HG03103 (cell line): ENCODE data around the gene BCAS3.

ENCODE experiments used
- ATAC-seq: cut with Tn5 transposase; IDR thresholded peaks from one replicate; pipeline ENCODE4 v1.9.1; 2021; ENCODE audit warnings: low read depth; ENCODE audit not compliant: unreplicated experiment

The BCAS3 gene

GRCh38 chr17:61209106-61209439, 531.4 kb downstream of the BCAS3 start:
- no peak for ATAC-seq

GRCh38 chr17:61209525-61209924, 531.9 kb downstream of the BCAS3 start:
- no peak for ATAC-seq

- ATAC-seq: no peak
Observed at GRCh38 chr17:61211236-61211635, 533.6 kb downstream of the BCAS3 start.

- ATAC-seq: no peak
Observed at GRCh38 chr17:61212655-61213054, 535.0 kb downstream of the BCAS3 start.

- no peak for ATAC-seq
Observed at GRCh38 chr17:61214753-61215152, 537.1 kb downstream of the BCAS3 start.

DNA sequence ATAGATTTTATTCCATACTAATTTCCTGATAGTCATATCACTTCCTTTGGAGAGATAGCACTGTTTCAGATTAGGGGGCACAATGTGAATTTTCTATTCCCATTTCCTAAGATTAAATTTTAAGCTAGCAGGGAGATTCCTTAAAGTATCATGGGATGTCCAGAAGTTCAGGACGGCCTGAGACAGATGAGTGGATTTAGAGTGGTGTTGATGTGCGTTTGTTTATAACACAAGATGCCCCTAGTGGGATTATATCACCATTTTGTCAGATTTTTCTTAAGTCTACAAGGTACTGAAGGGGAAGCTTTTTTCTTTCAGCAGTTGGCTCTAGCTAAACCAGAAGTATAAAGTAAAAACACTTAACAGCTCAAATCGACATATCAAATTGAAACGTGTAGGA, 538.4 kb downstream of the BCAS3 start:
- ATAC-seq: no peak

DNA sequence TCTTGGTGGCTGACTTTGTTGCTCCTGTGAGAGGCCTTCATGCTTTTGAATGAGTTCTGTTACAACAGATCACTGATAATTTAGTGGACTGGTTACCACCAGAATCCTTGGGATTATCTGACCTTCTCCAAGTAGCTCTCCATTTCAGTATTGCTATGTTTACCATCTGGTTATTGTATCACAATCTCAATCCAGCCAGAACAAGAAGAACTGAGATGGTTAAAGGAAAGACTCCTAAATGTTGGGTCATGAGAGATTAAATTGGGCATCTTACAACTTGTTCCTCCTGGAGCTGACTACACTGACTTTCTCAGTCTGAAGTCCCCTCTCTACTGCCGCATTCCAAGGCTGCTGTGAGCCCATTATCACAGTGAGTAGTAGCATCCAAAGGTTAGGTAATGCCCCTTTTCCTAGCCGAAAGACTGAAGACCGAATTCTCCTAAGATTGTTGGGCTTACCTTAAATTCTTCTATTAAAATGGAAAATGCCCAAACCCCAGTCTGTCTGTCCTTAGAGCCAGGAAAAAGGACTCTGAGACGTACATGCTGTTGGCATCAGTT, 540.3 kb downstream of the BCAS3 start:
- ATAC-seq: no peak

GRCh38 chr17:61218438-61218837, 540.8 kb downstream of the BCAS3 start:
- ATAC-seq: no peak

GRCh38 chr17:61219460-61219859, 541.8 kb downstream of the BCAS3 start:
- no peak for ATAC-seq

DNA sequence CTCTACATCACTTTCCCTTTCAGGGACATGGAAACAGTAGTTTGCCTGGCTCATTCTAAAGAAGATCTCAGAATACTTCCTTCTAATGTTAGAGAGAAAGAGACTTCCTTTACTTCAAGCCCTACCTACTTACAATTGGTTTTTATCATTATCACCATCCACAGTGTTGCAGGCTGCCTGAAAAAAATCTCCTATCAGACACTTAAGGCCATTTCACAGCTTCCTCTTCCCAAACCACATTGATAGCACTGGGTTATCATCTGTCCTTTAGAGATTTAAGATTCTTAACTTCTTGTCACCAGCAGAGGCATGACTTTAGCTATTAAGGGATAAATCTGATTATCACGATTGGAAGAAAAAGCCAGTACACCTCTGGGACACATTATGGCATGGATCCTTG, 543.5 kb downstream of the BCAS3 start:
- no peak for ATAC-seq

DNA sequence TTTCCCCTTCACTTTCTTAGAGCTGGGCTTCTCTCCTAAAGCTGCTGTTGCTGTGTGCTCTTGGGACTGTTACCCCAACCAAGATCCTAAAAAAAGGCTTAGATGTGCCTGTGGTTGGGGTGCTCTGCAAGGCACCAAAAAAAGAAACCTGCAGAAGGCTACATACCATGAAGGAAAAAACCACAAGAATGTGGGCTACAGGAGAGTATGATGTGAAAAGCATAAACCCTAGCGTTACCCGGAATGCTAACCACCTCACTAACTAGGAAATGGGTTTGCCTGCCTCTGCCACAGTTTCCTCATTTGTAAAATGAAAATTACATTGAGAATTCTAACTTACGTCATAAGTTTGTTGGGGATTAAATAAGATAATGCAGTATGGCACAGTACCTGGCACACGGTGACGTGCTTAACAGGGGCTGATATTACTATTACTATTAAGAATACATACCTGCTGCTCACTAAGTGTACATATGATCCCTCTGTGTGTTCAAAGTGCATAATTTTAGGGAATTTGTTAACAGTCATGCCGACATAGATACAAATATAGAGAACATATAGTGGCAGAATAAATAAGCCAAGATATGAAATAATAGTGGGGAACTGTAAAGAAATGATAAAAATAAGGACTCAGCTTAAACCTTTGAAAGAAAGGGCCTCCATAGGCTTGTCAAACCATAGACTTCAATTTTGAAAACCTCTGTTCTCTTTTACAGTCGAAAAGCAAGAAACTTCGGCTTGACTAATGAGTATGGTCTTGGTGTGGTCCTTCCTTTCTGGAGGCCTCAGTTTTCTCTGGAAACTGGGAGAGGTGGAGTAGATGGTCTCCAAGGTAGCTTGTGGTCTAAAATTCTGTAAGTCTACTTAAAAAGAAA, 544.2 kb downstream of the BCAS3 start:
- no peak for ATAC-seq

DNA sequence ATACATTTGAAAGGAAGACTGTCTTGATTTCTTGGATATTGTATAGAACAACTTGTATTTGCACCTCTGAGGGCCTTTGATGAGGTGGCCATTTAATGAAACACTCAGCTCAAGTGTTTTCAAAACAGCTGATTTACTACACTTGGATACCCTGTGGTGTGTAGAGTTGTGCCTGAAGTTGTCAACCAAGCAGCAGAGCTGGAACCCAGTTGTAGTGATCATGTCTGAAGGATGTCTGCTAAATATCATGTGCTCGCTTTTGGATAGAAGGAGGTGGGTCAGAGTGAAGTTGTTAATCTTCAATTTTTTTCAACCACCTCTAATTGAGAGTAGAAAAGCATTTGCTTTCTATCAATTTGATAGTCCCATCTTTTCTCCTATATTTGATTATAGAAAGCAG, 546.1 kb downstream of the BCAS3 start:
- no peak for ATAC-seq

GRCh38 chr17:61225178-61225882, 547.7 kb downstream of the BCAS3 start:
- no peak for ATAC-seq

DNA sequence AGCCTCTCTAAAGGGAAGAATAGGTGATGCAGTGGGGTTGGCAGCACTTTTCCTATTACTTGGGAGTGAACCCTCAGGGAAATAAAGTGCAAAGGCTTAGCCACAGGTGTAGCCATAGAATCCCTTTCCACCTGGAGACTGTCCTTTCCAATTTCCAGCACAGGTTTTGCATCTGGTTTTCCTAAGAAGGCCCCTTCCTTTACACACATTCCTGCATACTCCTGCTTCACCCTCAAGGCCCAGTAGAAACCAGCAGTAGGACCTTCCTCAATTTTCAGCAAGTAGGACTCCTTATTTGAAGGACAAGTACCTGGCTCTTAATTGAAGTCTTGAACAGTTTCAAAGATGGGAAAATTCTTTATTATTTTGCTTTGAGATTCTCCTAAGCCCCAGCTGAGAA, 550.2 kb downstream of the BCAS3 start:
- ATAC-seq: no peak

- no peak for ATAC-seq
Observed at GRCh38 chr17:61230461-61230860, 552.8 kb downstream of the BCAS3 start.

GRCh38 chr17:61230972-61231820, 553.5 kb downstream of the BCAS3 start:
- no peak for ATAC-seq

GRCh38 chr17:61232871-61233270, 555.2 kb downstream of the BCAS3 start:
- ATAC-seq: no peak

DNA sequence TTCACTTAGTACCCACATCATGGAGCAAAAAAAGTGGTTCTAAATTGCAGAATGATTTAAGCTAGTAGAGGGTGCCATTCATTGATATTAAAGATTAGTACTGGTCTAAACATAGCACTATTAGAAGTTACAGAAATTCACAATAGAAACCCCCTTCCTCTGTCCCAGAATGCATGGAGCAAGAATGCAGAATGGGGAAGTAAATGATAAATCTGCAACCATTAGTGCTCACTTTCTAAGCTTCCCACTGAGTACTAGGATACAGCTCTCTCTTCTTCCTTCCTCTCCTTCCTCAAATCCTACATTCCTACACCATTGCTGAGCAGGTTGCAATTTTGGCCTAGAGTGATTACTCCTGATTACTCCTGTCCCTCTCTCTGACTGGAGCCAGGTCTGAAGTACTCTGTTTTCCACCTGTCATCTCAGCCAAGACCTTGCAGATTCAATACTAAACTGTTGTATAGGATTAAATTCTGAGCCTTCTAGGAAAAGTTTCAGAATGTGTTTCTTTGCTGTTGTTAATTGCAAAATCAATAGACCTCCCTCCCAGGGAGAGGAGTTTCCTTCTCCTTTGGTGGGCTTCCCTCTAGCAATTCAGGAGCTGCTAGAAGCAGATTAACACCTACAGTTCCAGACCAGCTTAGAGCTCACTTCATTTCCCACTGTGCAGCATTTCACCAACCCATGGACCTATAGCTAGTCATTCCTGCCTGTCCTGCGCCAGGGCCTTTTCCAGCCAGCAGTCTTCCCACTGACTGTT, 556.5 kb downstream of the BCAS3 start:
- no peak for ATAC-seq

DNA sequence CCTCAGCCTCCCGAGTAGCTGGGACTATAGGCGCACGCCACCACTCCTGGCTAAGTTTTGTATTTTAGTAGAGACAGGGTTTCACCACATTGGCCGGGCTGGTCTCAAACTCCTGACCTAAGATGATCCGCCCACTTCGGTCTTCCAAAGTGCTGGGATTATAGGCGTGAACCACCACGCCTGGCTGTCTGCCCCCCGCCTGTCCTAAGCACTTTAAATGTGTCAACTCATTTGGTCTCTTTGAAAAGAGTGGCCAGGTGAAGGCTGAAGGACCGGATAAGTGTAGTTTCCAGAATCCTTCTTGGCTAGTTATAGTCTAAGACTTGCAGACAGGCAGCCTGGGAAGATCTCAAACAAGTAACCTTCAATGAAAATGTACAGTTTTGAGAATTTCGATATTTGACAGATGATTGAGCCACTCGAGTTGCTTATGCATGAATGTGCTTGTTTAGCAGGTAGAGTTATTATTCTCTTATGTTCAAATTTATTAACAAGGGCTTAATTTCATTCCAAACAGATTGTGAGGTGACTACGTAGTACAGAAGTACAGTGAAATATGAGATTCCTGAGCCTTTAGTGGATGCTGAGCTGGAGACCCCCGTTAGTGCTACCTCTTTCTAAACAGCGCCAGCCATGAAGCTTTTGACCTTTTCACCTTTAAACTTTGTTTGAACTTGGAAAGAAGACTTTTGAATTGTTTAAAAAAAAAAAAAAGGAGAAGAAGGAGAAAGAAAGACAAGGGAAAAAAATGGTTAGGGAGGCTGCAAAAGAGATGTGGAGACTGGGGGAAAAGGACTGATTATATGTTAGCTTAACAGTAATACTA, 557.6 kb downstream of the BCAS3 start:
- no peak for ATAC-seq
